Rectal smooth muscle tissue (tissue), 1 donor: ENCODE data around the gene SPATA13.
"Not testable (repeated sequence)": the region's sequence is repeated elsewhere in the genome, so short reads cannot be mapped to it uniquely, and the experiment has no call there.

Source experiments
- H3K27ac ChIP-seq: one replicate; pipeline ENCODE4 v1.7.0; 2013; ENCODE audit warnings: low read depth, low read length, inconsistent platforms
- H3K27me3 ChIP-seq: one replicate; pipeline ENCODE4 v1.7.0; 2013; ENCODE audit warnings: low read length; ENCODE audit not compliant: control insufficient read depth, insufficient read depth
- H3K36me3 ChIP-seq: one replicate; pipeline ENCODE4 v1.7.0; 2013; ENCODE audit warnings: low read length; ENCODE audit not compliant: control insufficient read depth, insufficient read depth
- H3K4me1 ChIP-seq: one replicate; pipeline ENCODE4 v1.7.0; 2013; ENCODE audit warnings: low read length; ENCODE audit not compliant: control insufficient read depth, insufficient read depth
- H3K4me3 ChIP-seq: one replicate; pipeline ENCODE4 v1.7.0; 2013; ENCODE audit warnings: low read length
- H3K9ac ChIP-seq: one replicate; pipeline ENCODE4 v1.7.0; 2013; ENCODE audit warnings: low read length

The SPATA13 gene

GRCh38 chr13:24309300-24309699 lies 148.8 kb downstream of the SPATA13 start, which contains the start of gene C1QTNF9:
C1QTNF9 (plus strand) TSS chr13:24309580; CDS start chr13:24316004, 6,424 bp downstream.
- H3K4me1 ChIP-seq, H3K4me3 ChIP-seq, H3K27ac ChIP-seq, H3K36me3 ChIP-seq, H3K9ac ChIP-seq, H3K27me3 ChIP-seq: not testable (repeated sequence)

GRCh38 chr13:24313439-24313838 lies 152.9 kb downstream of the SPATA13 start:
- H3K36me3 ChIP-seq, result no peaks in the 10 kb centered on the region

GRCh38 chr13:24317835-24318234 lies 157.3 kb downstream of the SPATA13 start:
- H3K27ac ChIP-seq, H3K36me3 ChIP-seq, H3K4me1 ChIP-seq, H3K27me3 ChIP-seq, H3K4me3 ChIP-seq, H3K9ac ChIP-seq: not testable (repeated sequence)

More at GRCh38 chr13:24313439-24313838, 152.9 kb downstream of the SPATA13 start:
- H3K27me3 ChIP-seq, result no peaks in the 10 kb centered on the region
- no peak overlapping the region for H3K9ac ChIP-seq
- no peak overlapping the region for H3K27ac ChIP-seq
- H3K4me1 ChIP-seq, result no peaks in the 10 kb centered on the region
- no peak overlapping the region for H3K4me3 ChIP-seq

- not testable (repeated sequence) for H3K4me1 ChIP-seq, H3K27ac ChIP-seq, H3K36me3 ChIP-seq, H3K4me3 ChIP-seq, H3K9ac ChIP-seq, H3K27me3 ChIP-seq
Observed at GRCh38 chr13:24318878-24319277, 158.4 kb downstream of the SPATA13 start.

GRCh38 chr13:24319641-24320040 lies 159.1 kb downstream of the SPATA13 start:
- not testable (repeated sequence) for H3K27me3 ChIP-seq, H3K9ac ChIP-seq, H3K4me3 ChIP-seq, H3K27ac ChIP-seq, H3K4me1 ChIP-seq, H3K36me3 ChIP-seq

- not testable (repeated sequence) for H3K27me3 ChIP-seq, H3K4me3 ChIP-seq, H3K9ac ChIP-seq, H3K36me3 ChIP-seq, H3K27ac ChIP-seq, H3K4me1 ChIP-seq
Observed at GRCh38 chr13:24321416-24321815, 160.9 kb downstream of the SPATA13 start.

- H3K9ac ChIP-seq, H3K4me3 ChIP-seq, H3K27ac ChIP-seq, H3K4me1 ChIP-seq, H3K36me3 ChIP-seq, H3K27me3 ChIP-seq: not testable (repeated sequence)
Observed at GRCh38 chr13:24322470-24322869, 161.9 kb downstream of the SPATA13 start.

GRCh38 chr13:24323036-24323738 lies 162.7 kb downstream of the SPATA13 start:
- H3K4me1 ChIP-seq, result no peaks in the 10 kb centered on the region
- no peaks in the 10 kb centered on the region for H3K27me3 ChIP-seq
- H3K36me3 ChIP-seq, result no peaks in the 10 kb centered on the region
- H3K27ac ChIP-seq, result no peak overlapping the region
- no peak overlapping the region for H3K4me3 ChIP-seq
- H3K9ac ChIP-seq, result no peak overlapping the region

GRCh38 chr13:24323739-24324075 lies 163.2 kb downstream of the SPATA13 start:
- H3K9ac ChIP-seq, result no peak overlapping the region
- no peaks in the 10 kb centered on the region for H3K27me3 ChIP-seq
- H3K36me3 ChIP-seq, result no peaks in the 10 kb centered on the region
- no peak overlapping the region for H3K4me3 ChIP-seq
- H3K27ac ChIP-seq, result no peak overlapping the region
- no peaks in the 10 kb centered on the region for H3K4me1 ChIP-seq

GRCh38 chr13:24327598-24327997 lies 167.1 kb downstream of the SPATA13 start:
- H3K36me3 ChIP-seq, H3K4me3 ChIP-seq, H3K27me3 ChIP-seq, H3K4me1 ChIP-seq, H3K27ac ChIP-seq, H3K9ac ChIP-seq: not testable (repeated sequence)

- no peaks in the 10 kb centered on the region for H3K27me3 ChIP-seq
- H3K4me3 ChIP-seq, result peak overlapping the region; percentile 24
- H3K9ac ChIP-seq, result no peak overlapping the region
- H3K27ac ChIP-seq, result no peak overlapping the region
- H3K36me3 ChIP-seq, result no peaks in the 10 kb centered on the region
- H3K4me1 ChIP-seq, result no peaks in the 10 kb centered on the region
Observed at GRCh38 chr13:24328145-24328544, 167.6 kb downstream of the SPATA13 start.

GRCh38 chr13:24338721-24339120 lies 178.2 kb downstream of the SPATA13 start:
- Histone ChIP-seq H3K9ac (no peak overlapping the region), H3K4me3 (no peak overlapping the region), H3K36me3 (no peaks in the 10 kb centered on the region), H3K27ac (no peak overlapping the region), H3K4me1 (no peaks in the 10 kb centered on the region), H3K27me3 (no peaks in the 10 kb centered on the region)

- Histone ChIP-seq H3K4me1 (no peaks in the 10 kb centered on the region), H3K9ac (no peak overlapping the region), H3K4me3 (no peak overlapping the region), H3K27me3 (no peaks in the 10 kb centered on the region), H3K27ac (no peak overlapping the region), H3K36me3 (no peaks in the 10 kb centered on the region)
Observed at GRCh38 chr13:24339937-24340607, 179.6 kb downstream of the SPATA13 start.
